C4-2B (cell line): ENCODE measurements around the gene TNS3.

Experiments used
- ZFX ChIP-seq: fragments of 450-650 bp; IDR thresholded peaks from 2 replicates; pipeline ENCODE4 v1.6.1; 2017
- TF ChIP-seq, protein P1 (sequence below): fragments of 450-650 bp; conservative IDR thresholded peaks from 2 replicates; pipeline ENCODE4 v1.5.1; 2017; ENCODE audit warnings: mild to moderate bottlenecking

DNA sequence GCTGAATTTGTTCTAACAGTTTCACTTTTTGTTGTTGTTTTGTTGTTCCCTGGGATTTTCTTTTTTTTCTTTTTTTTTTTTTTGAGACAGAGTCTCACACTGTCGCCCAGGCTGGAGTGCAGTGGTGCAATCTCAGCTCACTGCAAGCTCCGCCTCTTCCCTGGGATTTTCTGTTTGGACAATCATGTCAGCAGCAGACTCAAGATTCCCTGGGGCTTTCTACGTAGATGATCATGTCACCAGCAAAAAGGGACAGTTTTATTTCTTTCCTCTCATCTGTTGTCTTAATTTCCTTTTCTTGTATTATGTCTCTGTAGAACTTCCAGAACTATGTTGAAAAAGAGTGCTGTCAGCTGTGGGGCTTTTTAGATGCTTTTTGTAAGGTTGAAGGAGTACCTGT is 241.4 kb downstream of the TNS3 start:
- TF ChIP-seq, protein P1, sequence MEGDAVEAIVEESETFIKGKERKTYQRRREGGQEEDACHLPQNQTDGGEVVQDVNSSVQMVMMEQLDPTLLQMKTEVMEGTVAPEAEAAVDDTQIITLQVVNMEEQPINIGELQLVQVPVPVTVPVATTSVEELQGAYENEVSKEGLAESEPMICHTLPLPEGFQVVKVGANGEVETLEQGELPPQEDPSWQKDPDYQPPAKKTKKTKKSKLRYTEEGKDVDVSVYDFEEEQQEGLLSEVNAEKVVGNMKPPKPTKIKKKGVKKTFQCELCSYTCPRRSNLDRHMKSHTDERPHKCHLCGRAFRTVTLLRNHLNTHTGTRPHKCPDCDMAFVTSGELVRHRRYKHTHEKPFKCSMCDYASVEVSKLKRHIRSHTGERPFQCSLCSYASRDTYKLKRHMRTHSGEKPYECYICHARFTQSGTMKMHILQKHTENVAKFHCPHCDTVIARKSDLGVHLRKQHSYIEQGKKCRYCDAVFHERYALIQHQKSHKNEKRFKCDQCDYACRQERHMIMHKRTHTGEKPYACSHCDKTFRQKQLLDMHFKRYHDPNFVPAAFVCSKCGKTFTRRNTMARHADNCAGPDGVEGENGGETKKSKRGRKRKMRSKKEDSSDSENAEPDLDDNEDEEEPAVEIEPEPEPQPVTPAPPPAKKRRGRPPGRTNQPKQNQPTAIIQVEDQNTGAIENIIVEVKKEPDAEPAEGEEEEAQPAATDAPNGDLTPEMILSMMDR = no peak
- no peak for TF ChIP-seq ZFX
